Vagina (tissue), 2 donors: ENCODE results near the gene TMEM61. TPM values are rescaled to one million over a fixed set of nuclear protein-coding genes. Genes with fewer than 3 reads are reported as not detected.

Source experiments
- DNase-seq, 2 donors: peaks; one replicate each; pipeline ENCODE4 v3.0.0-alpha.2; 2017; ENCODE audit errors: extremely low spot score in 2 of 2
- H3K27ac ChIP-seq: fragments of 200-600 bp; sonication (generic); one replicate; pipeline ENCODE4 v1.5.1; 2019
- H3K27me3 ChIP-seq: fragments of 200-600 bp; sonication (generic); one replicate; pipeline ENCODE4 v1.5.1; 2019
- H3K36me3 ChIP-seq, 2 donors: fragments of 200-600 bp; sonication (generic); one replicate each; pipeline ENCODE4 v1.5.1; 2017 to 2019
- H3K4me1 ChIP-seq: fragments of 200-600 bp; sonication (generic); one replicate; pipeline ENCODE4 v1.5.1; 2019
- H3K4me3 ChIP-seq, 2 donors: fragments of 200-600 bp; sonication (generic); 1 replicate in 1 of 2; 2 replicates in 1 of 2; pipeline ENCODE4 v1.5.1; 2016 to 2019
- H3K9me3 ChIP-seq: fragments of 200-600 bp; sonication (generic); one replicate; pipeline ENCODE4 v1.5.1; 2019
- POLR2A ChIP-seq, 2 donors: fragments of 450-650 bp; IDR thresholded peaks; one replicate each; pipeline ENCODE4 v1.6.1; 2017; ENCODE audit warnings: antibody characterized with exemption in 2 of 2, mild to moderate bottlenecking in 2 of 2, moderate library complexity in 2 of 2
- POLR2AphosphoS5 ChIP-seq, 2 donors: sonication (generic); formaldehyde crosslinking; IDR thresholded peaks; one replicate each; pipeline ENCODE4 v1.9.0; 2017; ENCODE audit warnings: antibody characterized with exemption in 2 of 2, mild to moderate bottlenecking in 2 of 2, low read depth in 1 of 2; ENCODE audit not compliant: insufficient read depth in 1 of 2
- intact Hi-C: fragments of 100-400 bp; cut with DNase I; formaldehyde crosslinking; loops from one replicate; pipeline ENCODE4 v1.15.1; 2023
- total RNA-seq: library from RNA; depleted of rRNA; stranded (reverse); fragments of >200 nt; gene quantifications from one replicate; pipeline ENCODE4 v1.2.3, GENCODE V29; 2016
- TF ChIP-seq, protein P1 (sequence below), 3 experiments: fragments of 450-650 bp in 2 of 3; fragments of 200-600 bp in 1 of 3; sonication (generic) in 1 of 3; IDR thresholded peaks; one replicate each; pipeline ENCODE4 v1.5.1; 2017 to 2019; ENCODE audit warnings: antibody characterized with exemption in 3 of 3, mild to moderate bottlenecking in 2 of 3, moderate library complexity in 2 of 3

The TMEM61 gene
- total RNA-seq, 1 donor from 2014 or later: 3.4 TPM

DNA sequence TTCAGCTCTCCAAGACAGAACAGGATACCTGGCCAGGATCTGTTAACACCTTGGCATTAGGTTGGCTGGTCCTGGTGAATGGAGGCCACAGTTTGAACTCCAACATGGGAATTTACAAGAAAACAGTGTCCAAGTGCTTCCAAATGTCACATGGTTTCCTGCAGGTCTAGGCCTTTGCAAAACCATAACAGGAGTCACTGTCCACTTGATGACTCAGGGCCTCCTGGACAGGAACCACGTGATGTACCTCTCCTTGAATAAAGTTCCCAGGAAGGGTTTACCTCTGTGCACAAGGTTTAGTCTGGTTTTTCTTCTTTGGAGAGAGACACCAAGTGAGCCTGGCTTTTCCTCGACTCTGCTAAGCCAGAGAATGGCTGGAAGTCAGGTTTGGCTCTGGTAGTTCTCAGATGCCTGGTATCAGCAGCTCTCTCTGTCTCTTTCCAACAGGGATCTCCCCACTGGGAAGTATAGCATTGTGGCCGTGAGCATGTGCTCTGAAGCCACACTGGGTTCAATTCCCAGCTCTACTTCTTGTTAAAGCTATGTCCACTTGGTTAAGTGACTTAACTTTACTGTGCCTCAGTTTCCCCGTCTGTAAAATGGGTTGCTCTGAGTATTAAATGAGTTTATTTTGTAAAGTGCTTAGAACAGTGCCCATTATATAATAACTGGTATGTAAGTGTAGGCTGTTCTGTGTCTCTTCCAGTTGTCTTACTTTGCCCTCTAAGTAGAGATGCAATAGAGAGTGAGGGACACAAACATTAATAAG, 27.3 kb upstream of the TMEM61 start:
- no peak overlapping the region for H3K4me3 ChIP-seq
- peaks cover 11% of the 10 kb centered on the region for H3K4me1 ChIP-seq
- H3K36me3 ChIP-seq: no peaks in the 10 kb centered on the region
- TF ChIP-seq, protein P1, sequence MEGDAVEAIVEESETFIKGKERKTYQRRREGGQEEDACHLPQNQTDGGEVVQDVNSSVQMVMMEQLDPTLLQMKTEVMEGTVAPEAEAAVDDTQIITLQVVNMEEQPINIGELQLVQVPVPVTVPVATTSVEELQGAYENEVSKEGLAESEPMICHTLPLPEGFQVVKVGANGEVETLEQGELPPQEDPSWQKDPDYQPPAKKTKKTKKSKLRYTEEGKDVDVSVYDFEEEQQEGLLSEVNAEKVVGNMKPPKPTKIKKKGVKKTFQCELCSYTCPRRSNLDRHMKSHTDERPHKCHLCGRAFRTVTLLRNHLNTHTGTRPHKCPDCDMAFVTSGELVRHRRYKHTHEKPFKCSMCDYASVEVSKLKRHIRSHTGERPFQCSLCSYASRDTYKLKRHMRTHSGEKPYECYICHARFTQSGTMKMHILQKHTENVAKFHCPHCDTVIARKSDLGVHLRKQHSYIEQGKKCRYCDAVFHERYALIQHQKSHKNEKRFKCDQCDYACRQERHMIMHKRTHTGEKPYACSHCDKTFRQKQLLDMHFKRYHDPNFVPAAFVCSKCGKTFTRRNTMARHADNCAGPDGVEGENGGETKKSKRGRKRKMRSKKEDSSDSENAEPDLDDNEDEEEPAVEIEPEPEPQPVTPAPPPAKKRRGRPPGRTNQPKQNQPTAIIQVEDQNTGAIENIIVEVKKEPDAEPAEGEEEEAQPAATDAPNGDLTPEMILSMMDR (IDR thresholded peaks at IDR 0.05): no peak
- no peak for TF ChIP-seq POLR2A (IDR thresholded peaks at IDR 0.05)
- TF ChIP-seq POLR2AphosphoS5 (IDR thresholded peaks at IDR 0.05; ENCODE audit: insufficient read depth in 1 of 2, low read depth in 1 of 2): no peak
- DNase-seq: no peak
- intact Hi-C loops: loop anchor here (5.0 kb wide), 1 partner anchor 44 kb away; the partner anchor contains the start of gene BSND
- no peaks in the 10 kb centered on the region for H3K27me3 ChIP-seq
- no peaks in the 10 kb centered on the region for H3K9me3 ChIP-seq
- no peak overlapping the region for H3K27ac ChIP-seq

DNA sequence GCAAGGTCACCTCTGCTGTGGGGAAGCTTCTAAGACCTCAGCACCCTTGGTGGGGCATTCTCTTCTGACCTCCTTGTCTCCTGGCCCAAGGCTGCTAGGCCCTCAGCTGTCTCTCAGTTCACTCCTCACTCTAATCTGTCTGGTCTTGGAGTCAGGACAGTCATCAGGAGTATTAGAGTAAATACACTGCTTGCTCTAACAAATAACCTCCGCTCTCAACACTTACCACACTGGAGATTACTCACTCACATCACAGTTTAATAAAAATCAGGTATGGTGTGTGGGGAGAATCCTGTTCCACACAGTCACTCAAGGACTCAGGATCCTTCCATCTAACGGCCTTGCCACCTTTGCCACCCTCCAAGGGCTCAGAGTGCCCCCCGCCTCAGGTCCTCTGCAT, 26.6 kb upstream of the TMEM61 start:
- TF ChIP-seq POLR2A (IDR thresholded peaks at IDR 0.05): no peak
- TF ChIP-seq POLR2AphosphoS5 (IDR thresholded peaks at IDR 0.05; ENCODE audit: insufficient read depth in 1 of 2, low read depth in 1 of 2): no peak
- TF ChIP-seq, protein P1 (IDR thresholded peaks at IDR 0.05): no peak
- Histone ChIP-seq H3K27me3 (no peaks in the 10 kb centered on the region), H3K4me3 (no peak overlapping the region), H3K27ac (no peak overlapping the region), H3K9me3 (no peaks in the 10 kb centered on the region), H3K36me3 (no peaks in the 10 kb centered on the region), H3K4me1 (peaks cover 11% of the 10 kb centered on the region)
- no peak for DNase-seq
- intact Hi-C loops: loop anchor here (5.0 kb wide), 1 partner anchor 43 kb away; the partner anchor contains the start of gene BSND

DNA sequence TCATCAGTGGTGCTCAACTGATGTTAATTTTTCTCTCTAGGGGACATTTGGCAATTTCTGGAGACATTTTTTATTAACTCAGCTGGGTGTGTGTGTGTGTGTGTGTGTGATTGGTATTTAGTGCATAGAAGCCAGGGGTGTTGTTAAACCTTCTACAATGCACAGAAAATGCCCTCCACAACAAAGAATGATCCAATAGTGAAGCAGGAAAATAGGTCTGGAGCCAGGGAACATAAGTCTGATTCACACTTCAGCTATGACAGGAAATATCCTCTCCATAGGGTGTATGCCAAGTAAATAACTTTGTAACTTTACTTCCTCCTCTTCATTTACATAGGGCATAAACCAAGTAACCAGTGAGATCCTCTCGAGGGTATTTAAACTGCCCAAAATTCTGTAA, 25.1 kb upstream of the TMEM61 start:
- DNase-seq: no peak
- H3K36me3 ChIP-seq: no peaks in the 10 kb centered on the region
- H3K9me3 ChIP-seq: no peaks in the 10 kb centered on the region
- no peak overlapping the region for H3K4me3 ChIP-seq
- H3K27ac ChIP-seq: no peak overlapping the region
- no peak for TF ChIP-seq POLR2A (IDR thresholded peaks at IDR 0.05)
- TF ChIP-seq, protein P1 (IDR thresholded peaks at IDR 0.05): no peak
- TF ChIP-seq POLR2AphosphoS5 (IDR thresholded peaks at IDR 0.05; ENCODE audit: insufficient read depth in 1 of 2, low read depth in 1 of 2): no peak
- no peaks in the 10 kb centered on the region for H3K27me3 ChIP-seq
- intact Hi-C loops: no loop called here
- peaks cover 7% of the 10 kb centered on the region for H3K4me1 ChIP-seq

DNA sequence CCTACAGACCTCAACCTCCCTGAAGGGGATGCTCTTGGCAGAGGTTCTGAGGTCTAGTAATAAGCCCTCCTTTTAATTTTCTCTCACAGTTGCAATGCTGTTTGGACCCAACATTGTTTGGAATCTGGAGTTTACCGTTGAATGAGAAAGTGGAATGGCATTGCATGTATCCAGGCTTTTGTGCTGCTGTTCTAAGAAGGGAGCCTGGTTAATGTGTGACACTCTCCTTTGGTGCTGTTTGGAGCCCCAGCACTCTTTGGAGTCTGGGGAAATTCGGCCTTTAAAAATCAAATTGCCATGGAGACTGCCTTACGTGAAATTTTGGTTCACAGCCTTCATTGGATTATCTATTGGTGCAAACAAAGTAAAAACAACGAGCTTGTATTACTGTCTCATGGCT, 23.7 kb upstream of the TMEM61 start:
- no peak for DNase-seq
- intact Hi-C loops: no loop called here
- Histone ChIP-seq H3K27me3 (no peaks in the 10 kb centered on the region), H3K4me1 (no peaks in the 10 kb centered on the region), H3K9me3 (no peaks in the 10 kb centered on the region), H3K4me3 (no peak overlapping the region), H3K27ac (no peak overlapping the region), H3K36me3 (no peaks in the 10 kb centered on the region)
- TF ChIP-seq POLR2AphosphoS5 (IDR thresholded peaks at IDR 0.05; ENCODE audit: insufficient read depth in 1 of 2, low read depth in 1 of 2) (no peak), POLR2A (IDR thresholded peaks at IDR 0.05) (no peak)
- TF ChIP-seq, protein P1 (IDR thresholded peaks at IDR 0.05): no peak

DNA sequence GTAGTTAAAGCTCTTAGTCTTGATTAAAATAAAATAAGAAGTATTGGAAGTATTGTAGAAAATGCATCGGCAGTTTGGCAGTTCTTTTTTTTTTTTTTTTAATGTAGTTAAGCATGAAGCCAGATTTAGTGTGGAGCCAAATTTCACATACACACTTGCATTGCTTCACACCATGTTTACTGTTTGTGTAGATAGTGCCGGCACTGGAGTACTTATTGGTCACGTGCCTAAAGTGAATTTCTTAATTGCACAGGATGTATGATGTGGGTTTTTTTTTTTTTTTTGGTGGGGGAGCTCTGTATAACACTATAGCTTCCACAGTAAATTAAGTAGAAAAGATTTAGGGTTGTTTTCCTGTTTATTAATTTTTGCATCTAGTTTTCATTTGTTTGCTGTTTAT, 21.2 kb upstream of the TMEM61 start:
- no peak for DNase-seq
- no peak for TF ChIP-seq POLR2A (IDR thresholded peaks at IDR 0.05)
- no peak for TF ChIP-seq POLR2AphosphoS5 (IDR thresholded peaks at IDR 0.05; ENCODE audit: insufficient read depth in 1 of 2, low read depth in 1 of 2)
- TF ChIP-seq, protein P1 (IDR thresholded peaks at IDR 0.05): no peak

More for the DNA sequence above, 21.2 kb upstream of the TMEM61 start:
- Histone ChIP-seq H3K4me1 (no peaks in the 10 kb centered on the region), H3K36me3 (no peaks in the 10 kb centered on the region), H3K9me3 (no peaks in the 10 kb centered on the region), H3K27ac (no peak overlapping the region), H3K27me3 (no peaks in the 10 kb centered on the region), H3K4me3 (no peak overlapping the region)
- intact Hi-C loops: no loop called here
